Endothelial cell of umbilical vein (primary cell): ENCODE measurements around the gene SMIM38. TPM values are rescaled to one million over a fixed set of nuclear protein-coding genes. Genes with fewer than 3 reads are reported as not detected.

Source experiments
- BruUV-seq: library from RNA; stranded (reverse); fragments of 400-500 nt; replicated peaks from 2 replicates; lab custom pipeline; 2021; lab: Mats Ljungman, UMichigan
- CTCF ChIA-PET: fragments of 300-600, 350-600 bp; sonication (Branson Sonifier 250); formaldehyde crosslinking; loops from one replicate; lab custom pipeline; 2021; ENCODE audit warnings: antibody characterized with exemption, inconsistent platforms; lab: Charles Lee
- POLR2A ChIA-PET: fragments of 300-600, 350-600 bp; sonication (Branson Sonifier 250); formaldehyde crosslinking; loops from one replicate; lab custom pipeline; 2021; ENCODE audit warnings: antibody characterized with exemption, inconsistent platforms; lab: Charles Lee
- DNase-seq: peaks from one replicate; pipeline ENCODE4 v3.0.0-alpha.2; 2011; ENCODE audit warnings: low read depth, low spot score
- FAIRE-seq: peaks from 2 replicates; lab custom pipeline; 2011; peaks lifted over from hg19 to GRCh38; lab: Jason Lieb, UNC
- H2AFZ ChIP-seq: 2 replicates; pipeline ENCODE4 v1.6.0; 2012; ENCODE audit warnings: low read depth, low read length, control low read depth, inconsistent platforms
- H3K27ac ChIP-seq: 2 replicates; pipeline ENCODE4 v1.5.1; 2011; ENCODE audit warnings: low read depth, mild to moderate bottlenecking, control low read depth, low read length, moderate library complexity; ENCODE audit not compliant: insufficient read depth
- H3K27me3 ChIP-seq, 2 experiments: 2 replicates each; pipeline versions ENCODE4 v1.6.0 to v1.6.1; 2011; ENCODE audit warnings: low read length in 2 of 2, mixed read lengths in 1 of 2; ENCODE audit not compliant: control insufficient read depth in 2 of 2, insufficient read depth in 2 of 2
- H3K36me3 ChIP-seq, 2 experiments: 2 replicates in 1 of 2; 3 replicates in 1 of 2; pipeline ENCODE4 v1.5.1; 2011; ENCODE audit warnings: low read length in 2 of 2, mild to moderate bottlenecking in 1 of 2, moderate library complexity in 1 of 2; ENCODE audit not compliant: control insufficient read depth in 2 of 2, insufficient read depth in 2 of 2; ENCODE audit errors: extremely low read depth in 1 of 2
- H3K4me1 ChIP-seq: 3 replicates; pipeline ENCODE4 v1.5.1; 2011; ENCODE audit warnings: mild to moderate bottlenecking, low read length; ENCODE audit not compliant: control insufficient read depth, insufficient read depth; ENCODE audit errors: extremely low read depth
- H3K4me2 ChIP-seq: 2 replicates; pipeline ENCODE4 v1.6.1; 2011; ENCODE audit warnings: low read length, control low read depth, mixed read lengths; ENCODE audit not compliant: insufficient read depth
- H3K4me3 ChIP-seq, 3 experiments: fragments of 200-600 bp in 1 of 3; sonication (generic), shearing (Covaris generic) in 1 of 3; replicated peaks in 1 of 3; 2 replicates each; pipeline ENCODE4 v1.5.1; 2011 to 2016; ENCODE audit warnings: control low read depth in 3 of 3, low read length in 3 of 3, mild to moderate bottlenecking in 2 of 3, inconsistent platforms in 1 of 3, low read depth in 1 of 3, moderate library complexity in 1 of 3; ENCODE audit not compliant: insufficient read depth in 1 of 3
- H3K79me2 ChIP-seq: 2 replicates; pipeline ENCODE4 v1.6.0; 2012; ENCODE audit warnings: low read length, inconsistent platforms; ENCODE audit not compliant: control insufficient read depth, insufficient read depth
- H3K9ac ChIP-seq: replicated peaks from 2 replicates; pipeline ENCODE3; 2011; ENCODE audit warnings: low read length, control low read depth; ENCODE audit not compliant: insufficient read depth; ENCODE audit errors: extremely low read depth
- H3K9me1 ChIP-seq: replicated peaks from 3 replicates; pipeline ENCODE4 v1.6.0; 2011; ENCODE audit warnings: mild to moderate bottlenecking, low read length; ENCODE audit not compliant: control insufficient read depth, insufficient read depth; ENCODE audit errors: extremely low read depth
- H3K9me3 ChIP-seq: replicated peaks from 2 replicates; pipeline ENCODE4 v1.5.1; 2012; ENCODE audit warnings: low read length, inconsistent platforms; ENCODE audit not compliant: control insufficient read depth, insufficient read depth
- H4K20me1 ChIP-seq: replicated peaks from 2 replicates; pipeline ENCODE3; 2011; ENCODE audit warnings: mild to moderate bottlenecking, low read length; ENCODE audit not compliant: control insufficient read depth, insufficient read depth; ENCODE audit errors: extremely low read depth
- EZH2 ChIP-seq: IDR thresholded peaks from 2 replicates; pipeline ENCODE4 v1.6.1; 2012; ENCODE audit warnings: borderline replicate concordance, low read depth, mild to moderate bottlenecking, moderate library complexity, low read length, inconsistent platforms; ENCODE audit not compliant: severe bottlenecking
- FOS ChIP-seq: IDR thresholded peaks from 2 replicates; pipeline ENCODE4 v1.6.1; 2011; ENCODE audit warnings: mild to moderate bottlenecking, low read length, moderate library complexity, borderline replicate concordance; ENCODE audit not compliant: insufficient read depth
- GATA2 ChIP-seq: IDR thresholded peaks from 2 replicates; pipeline ENCODE4 v1.7.0; 2011; ENCODE audit warnings: low read depth, mild to moderate bottlenecking, moderate library complexity, mixed read lengths, low read length; ENCODE audit not compliant: insufficient read length, insufficient read depth
- JUN ChIP-seq: IDR thresholded peaks from 2 replicates; pipeline ENCODE4 v1.6.1; 2011; ENCODE audit warnings: borderline replicate concordance, low read depth; ENCODE audit not compliant: insufficient read length, insufficient read depth
- MYC ChIP-seq: IDR thresholded peaks from one replicate; pipeline ENCODE4 v1.6.1; 2011; ENCODE audit warnings: mild to moderate bottlenecking, low read depth, low read length
- POLR2A ChIP-seq: IDR thresholded peaks from 2 replicates; pipeline ENCODE4 v1.6.1; 2012; ENCODE audit warnings: low read depth, mild to moderate bottlenecking, control low read depth, low read length
- POLR2AphosphoS5 ChIP-seq: IDR thresholded peaks from 2 replicates; pipeline ENCODE4 v1.6.1; 2012; ENCODE audit warnings: low read depth, mild to moderate bottlenecking, control low read depth, low read length, moderate library complexity; ENCODE audit not compliant: insufficient read depth
- dilution Hi-C: fragments of 300-500 bp; cut with MboI; formaldehyde crosslinking; loops from one replicate; pipeline ENCODE4 v1.15.0; 2019; ENCODE audit warnings: low sequenced_read_pairs; ENCODE audit not compliant: extremely low pct_ligation_motif_present
- intact Hi-C: fragments of 100-400 bp; cut with micrococcal nuclease; formaldehyde crosslinking; loops from one replicate; pipeline ENCODE4 v1.10.0; 2022
- polyA plus RNA-seq, 4 experiments: library from polyadenylated mRNA; depleted of rRNA in 3 of 4; stranded (reverse) in 3 of 4; unstranded in 1 of 4; fragments of >200 nt; gene quantifications; 2 replicates each; pipeline versions ENCODE4 v1.2.1 to v1.2.3, GENCODE V29; 2011 to 2012; ENCODE audit warnings: missing spikeins in 1 of 4
- total RNA-seq: library from RNA; stranded (reverse); gene quantifications from 2 replicates; pipeline ENCODE4 v1.2.3, GENCODE V29; 2021
- TF ChIP-seq, protein P1 (sequence below), 2 donors: IDR thresholded peaks; 1 replicate in 1 of 2; 2 replicates in 1 of 2; pipeline ENCODE4 v1.5.1; 2011; ENCODE audit warnings: low read length in 2 of 2, mild to moderate bottlenecking in 2 of 2, moderate library complexity in 2 of 2, control low read depth in 1 of 2, inconsistent platforms in 1 of 2, low read depth in 1 of 2; ENCODE audit not compliant: insufficient read depth in 1 of 2; ENCODE audit errors: extremely low read depth in 1 of 2
- TF ChIP-seq, protein P2 (sequence below): IDR thresholded peaks from 2 replicates; pipeline ENCODE4 v1.6.1; 2011; ENCODE audit not compliant: insufficient read depth, insufficient read length

SMIM38 gene
- total and polyA plus RNA-seq, 2 donors (not counting 3 experiments of a cell fraction or from before 2014, with no cell fraction given): 0.03 TPM; not detected in 1

DNA sequence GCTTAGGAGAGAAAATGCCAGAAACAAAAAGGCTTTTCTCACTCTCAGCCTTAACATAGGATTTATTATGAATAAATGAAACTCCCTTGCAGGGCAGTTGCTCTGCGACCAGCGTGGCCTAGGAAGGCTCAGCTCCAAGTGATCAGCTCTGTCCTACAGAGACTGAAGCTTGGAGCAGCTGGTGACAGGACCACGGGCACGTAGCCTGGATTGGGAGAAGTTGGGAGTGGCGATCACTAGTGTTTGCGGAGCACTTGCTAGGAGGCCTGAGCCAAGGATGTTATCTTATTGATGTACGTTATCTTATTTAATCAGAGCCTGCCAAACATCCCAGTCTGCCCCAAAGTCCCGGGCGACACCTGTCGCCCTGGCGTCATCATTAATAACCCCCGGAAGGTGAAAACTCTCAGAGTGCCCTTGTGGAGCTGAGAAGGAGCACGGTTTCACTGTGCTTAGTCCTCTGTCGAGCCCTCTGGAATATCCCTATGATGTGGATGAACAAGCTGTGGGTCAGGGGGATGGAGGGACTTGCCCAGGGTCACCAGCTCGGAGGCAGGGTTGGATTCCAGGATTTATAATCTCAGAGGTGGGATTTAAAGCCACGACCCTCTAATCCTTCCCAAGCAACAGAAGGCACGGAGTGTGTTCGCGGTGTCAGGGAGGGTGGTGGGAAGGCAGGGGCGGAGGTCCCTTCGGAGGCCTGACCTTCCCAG, 40.8 kb upstream of the SMIM38 start:
- no peak overlapping the region for H3K9ac ChIP-seq

More for the DNA sequence above, 40.8 kb upstream of the SMIM38 start:
- no peak for DNase-seq
- H3K36me3 ChIP-seq: no peaks in the 10 kb centered on the region
- ChIA-PET CTCF (interaction anchor here (0.9 to 1.6 kb wide), 4 partner anchors 8 to 17 kb away, joined by 3 to 5 read pairs (median 3); no protein-coding TSS in a partner anchor), POLR2A (no interaction called here)
- no peak overlapping the region for H3K4me3 ChIP-seq
- no peak overlapping the region for H3K4me2 ChIP-seq
- TF ChIP-seq, protein P1, sequence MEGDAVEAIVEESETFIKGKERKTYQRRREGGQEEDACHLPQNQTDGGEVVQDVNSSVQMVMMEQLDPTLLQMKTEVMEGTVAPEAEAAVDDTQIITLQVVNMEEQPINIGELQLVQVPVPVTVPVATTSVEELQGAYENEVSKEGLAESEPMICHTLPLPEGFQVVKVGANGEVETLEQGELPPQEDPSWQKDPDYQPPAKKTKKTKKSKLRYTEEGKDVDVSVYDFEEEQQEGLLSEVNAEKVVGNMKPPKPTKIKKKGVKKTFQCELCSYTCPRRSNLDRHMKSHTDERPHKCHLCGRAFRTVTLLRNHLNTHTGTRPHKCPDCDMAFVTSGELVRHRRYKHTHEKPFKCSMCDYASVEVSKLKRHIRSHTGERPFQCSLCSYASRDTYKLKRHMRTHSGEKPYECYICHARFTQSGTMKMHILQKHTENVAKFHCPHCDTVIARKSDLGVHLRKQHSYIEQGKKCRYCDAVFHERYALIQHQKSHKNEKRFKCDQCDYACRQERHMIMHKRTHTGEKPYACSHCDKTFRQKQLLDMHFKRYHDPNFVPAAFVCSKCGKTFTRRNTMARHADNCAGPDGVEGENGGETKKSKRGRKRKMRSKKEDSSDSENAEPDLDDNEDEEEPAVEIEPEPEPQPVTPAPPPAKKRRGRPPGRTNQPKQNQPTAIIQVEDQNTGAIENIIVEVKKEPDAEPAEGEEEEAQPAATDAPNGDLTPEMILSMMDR (IDR thresholded peaks at IDR 0.05; ENCODE audit: extremely low read depth in 1 of 2, insufficient read depth in 1 of 2, low read depth in 1 of 2, low read length in 2 of 2): no peak
- TF ChIP-seq FOS: no peak
- TF ChIP-seq JUN: no peak
- TF ChIP-seq, protein P2, sequence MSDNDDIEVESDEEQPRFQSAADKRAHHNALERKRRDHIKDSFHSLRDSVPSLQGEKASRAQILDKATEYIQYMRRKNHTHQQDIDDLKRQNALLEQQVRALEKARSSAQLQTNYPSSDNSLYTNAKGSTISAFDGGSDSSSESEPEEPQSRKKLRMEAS: no peak
- TF ChIP-seq POLR2A: no peak
- no peak for TF ChIP-seq GATA2
- no peak for TF ChIP-seq EZH2
- TF ChIP-seq MYC: no peak
- TF ChIP-seq POLR2AphosphoS5: no peak
- no peak overlapping the region for H2AFZ ChIP-seq
- H3K9me3 ChIP-seq: no peaks in the 10 kb centered on the region
- no peaks in the 10 kb centered on the region for H4K20me1 ChIP-seq
- FAIRE-seq: no peak
- no peaks in the 10 kb centered on the region for H3K79me2 ChIP-seq
- intact Hi-C loops: no loop called here
- BruUV-seq: no TSS peak
- H3K27me3 ChIP-seq: no peaks in the 10 kb centered on the region
- H3K27ac ChIP-seq: no peak overlapping the region
- H3K9me1 ChIP-seq: no peaks in the 10 kb centered on the region
- no peaks in the 10 kb centered on the region for H3K4me1 ChIP-seq
- dilution Hi-C loops: loop anchor here (25.0 kb wide), 1 partner anchor 547 kb away; no protein-coding TSS in a partner anchor
